Liver (tissue), 10 donors: ENCODE results near the gene NAT10. TPM values are rescaled to one million over a fixed set of nuclear protein-coding genes. Genes with fewer than 3 reads are reported as not detected.

Experiments
- DNase-seq: peaks from one replicate; pipeline ENCODE4 v3.0.0-alpha.2; 2017; ENCODE audit warnings: low spot score
- H3K27ac ChIP-seq, 2 donors: one replicate each; pipeline ENCODE4 v1.7.0; 2013; ENCODE audit warnings: inconsistent platforms in 2 of 2, low read length in 2 of 2, control low read depth in 1 of 2, low read depth in 1 of 2, mild to moderate bottlenecking in 1 of 2
- H3K27me3 ChIP-seq, 4 donors: one replicate each; pipeline versions ENCODE4 v1.6.1 to v1.7.0; 2013; ENCODE audit warnings: low read length in 3 of 4, inconsistent platforms in 1 of 4, mild to moderate bottlenecking in 1 of 4, moderate library complexity in 1 of 4; ENCODE audit not compliant: control insufficient read depth in 4 of 4, insufficient read depth in 4 of 4
- H3K36me3 ChIP-seq, 4 donors: one replicate each; pipeline versions ENCODE4 v1.6.1 to v1.7.0; 2013; ENCODE audit warnings: low read length in 3 of 4, mild to moderate bottlenecking in 3 of 4, low read depth in 1 of 4, moderate library complexity in 1 of 4; ENCODE audit not compliant: control insufficient read depth in 4 of 4, insufficient read depth in 3 of 4
- H3K4me1 ChIP-seq, 4 donors: one replicate each; pipeline versions ENCODE4 v1.6.1 to v1.7.0; 2013; ENCODE audit warnings: low read length in 3 of 4, mild to moderate bottlenecking in 3 of 4, moderate library complexity in 1 of 4; ENCODE audit not compliant: control insufficient read depth in 4 of 4, insufficient read depth in 4 of 4
- H3K4me3 ChIP-seq, 3 donors: one replicate each; pipeline versions ENCODE4 v1.6.1 to v1.7.0; 2013; ENCODE audit warnings: low read length in 3 of 3, control low read depth in 1 of 3, low read depth in 1 of 3, mild to moderate bottlenecking in 1 of 3
- H3K9ac ChIP-seq, 2 donors: one replicate each; pipeline ENCODE4 v1.7.0; 2013; ENCODE audit warnings: low read length in 2 of 2, mild to moderate bottlenecking in 2 of 2, moderate library complexity in 2 of 2, control low read depth in 1 of 2, low read depth in 1 of 2
- H3K9me3 ChIP-seq, 4 donors: one replicate each; pipeline versions ENCODE4 v1.6.1 to v1.7.0; 2013; ENCODE audit warnings: low read length in 3 of 4; ENCODE audit not compliant: control insufficient read depth in 4 of 4
- ATF3 ChIP-seq: IDR thresholded peaks from 2 replicates; pipeline ENCODE4 v1.6.1; 2016; ENCODE audit warnings: antibody characterized with exemption
- EGR1 ChIP-seq, 2 donors: IDR thresholded peaks; 2 replicates each; pipeline ENCODE4 v1.6.1; 2016 to 2018; ENCODE audit warnings: antibody characterized with exemption in 2 of 2, low read depth in 2 of 2
- FOXA1 ChIP-seq: IDR thresholded peaks from 2 replicates; pipeline ENCODE4 v1.6.1; 2016; ENCODE audit warnings: antibody characterized with exemption
- FOXA2 ChIP-seq: IDR thresholded peaks from 2 replicates; pipeline ENCODE4 v1.6.1; 2016; ENCODE audit warnings: antibody characterized with exemption
- GABPA ChIP-seq, 2 donors: IDR thresholded peaks in 1 of 2; conservative IDR thresholded peaks in 1 of 2; 2 replicates each; pipeline ENCODE4 v1.6.1; 2016; ENCODE audit warnings: antibody characterized with exemption in 2 of 2, mild to moderate bottlenecking in 1 of 2, moderate library complexity in 1 of 2
- HNF4A ChIP-seq, 2 donors: conservative IDR thresholded peaks; 2 replicates each; pipeline ENCODE4 v1.6.1; 2016; ENCODE audit warnings: antibody characterized with exemption in 2 of 2, mild to moderate bottlenecking in 2 of 2
- MAX ChIP-seq: IDR thresholded peaks from 2 replicates; pipeline ENCODE4 v1.6.1; 2016; ENCODE audit warnings: antibody characterized with exemption
- NR2F2 ChIP-seq: IDR thresholded peaks from 2 replicates; pipeline ENCODE4 v1.6.1; 2016; ENCODE audit warnings: antibody characterized with exemption
- RAD21 ChIP-seq, 2 donors: IDR thresholded peaks; 2 replicates each; pipeline ENCODE4 v1.6.1; 2016; ENCODE audit warnings: antibody characterized with exemption in 2 of 2, mild to moderate bottlenecking in 2 of 2
- RXRA ChIP-seq, 2 donors: IDR thresholded peaks; 2 replicates each; pipeline ENCODE4 v1.6.1; 2017 to 2018; ENCODE audit warnings: antibody characterized with exemption in 2 of 2, mild to moderate bottlenecking in 1 of 2
- SP1 ChIP-seq: IDR thresholded peaks from 2 replicates; pipeline ENCODE4 v1.6.1; 2018; ENCODE audit warnings: antibody characterized with exemption, mild to moderate bottlenecking
- YY1 ChIP-seq: IDR thresholded peaks from 2 replicates; pipeline ENCODE4 v1.6.1; 2016; ENCODE audit warnings: antibody characterized with exemption, mild to moderate bottlenecking
- ZBTB33 ChIP-seq: IDR thresholded peaks from 2 replicates; pipeline ENCODE4 v1.6.1; 2016; ENCODE audit warnings: antibody characterized with exemption
- WGBS: extraction: QIAGEN DNeasy Blood & Tissue Kit; methylation state at CpG from one replicate; pipeline ENCODE4 v1.1.7; 2013; 5-methylcytosine and 5-hydroxymethylcytosine counted together
- polyA plus RNA-seq, 2 donors: library from polyadenylated mRNA; stranded (reverse) in 1 of 2; unstranded in 1 of 2; fragments of 200-250 nt in 1 of 2; fragments of >200 nt in 1 of 2; fragmentation: Nextera tagmentation in 1 of 2; extraction: Ambion mirVana in 1 of 2; gene quantifications; one replicate each; pipeline versions ENCODE4 v1.2.1 to v1.2.3, GENCODE V29; 2013 to 2015
- small RNA-seq: library from RNA; depleted of rRNA; stranded (forward); fragments of <200 nt; gene quantifications from one replicate; pipeline ENCODE3, GENCODE V24; 2014
- total RNA-seq, 2 donors: library from RNA; depleted of rRNA; stranded (reverse); fragments of >200 nt; gene quantifications; one replicate each; pipeline ENCODE4 v1.2.3, GENCODE V29; 2014
- donor health status: healthy.
- donor health status: healthy.
- donor health status: healthy.
- donor health status: healthy.
- donor health status: healthy.

Gene NAT10
- total and polyA plus RNA-seq, 4 donors = 9.1 to 14.0 (median 13.5) TPM

GRCh38 chr11:34192481-34193401 lies 87.3 kb downstream of the NAT10 start:
- H3K4me1 ChIP-seq = peaks cover 0 to 3% (median 0%) of the 10 kb centered on the region in 4 donors
- no peak overlapping the region for H3K9ac ChIP-seq
- H3K27ac ChIP-seq = no peak overlapping the region
- H3K4me3 ChIP-seq = no peak overlapping the region
- no peaks in the 10 kb centered on the region for H3K9me3 ChIP-seq
- DNase-seq = no peak
- TF ChIP-seq RAD21 (IDR thresholded peaks at IDR 0.05) (no peak), YY1 (no peak), RXRA (IDR thresholded peaks at IDR 0.05) (no peak), NR2F2 (no peak), HNF4A (conservative IDR thresholded peaks at IDR 0.05) (no peak), GABPA (IDR thresholded peaks at IDR 0.05 in 1 of 2, conservative IDR thresholded peaks at IDR 0.05 in 1 of 2) (no peak), FOXA2 (no peak), ZBTB33 (no peak), ATF3 (no peak), MAX (no peak), EGR1 (IDR thresholded peaks at IDR 0.05; ENCODE audit: low read depth in 2 of 2) (no peak)
- peaks cover 0 to 6% (median 5%) of the 10 kb centered on the region in 4 donors for H3K36me3 ChIP-seq
- no peaks in the 10 kb centered on the region for H3K27me3 ChIP-seq
- 72% methylated on average over 14 of the region's 14 CpGs for WGBS

- TF ChIP-seq SP1 (no peak), FOXA1 (no peak)
- Histone ChIP-seq H3K9ac (no peak overlapping the region), H3K27ac (no peak overlapping the region), H3K9me3 (no peaks in the 10 kb centered on the region), H3K4me3 (no peak overlapping the region), H3K27me3 (no peaks in the 10 kb centered on the region), H3K36me3 (peaks cover 0 to 6% (median 5%) of the 10 kb centered on the region in 4 donors), H3K4me1 (no peaks in the 10 kb centered on the region)
- no peak for DNase-seq
- WGBS = 90% methylated on average over 13 of the region's 13 CpGs
These were observed 89.3 kb downstream of the NAT10 start for GRCh38 chr11:34194576-34195335.

Small RNAs within 50 kb of the gene (small RNA-seq; reads per million reads assigned to genes)
- gene RF00019 = not detected

Other genes with a start within 250 kb of the NAT10 start
- 10 to 100 TPM in 1 of 2 donors, 1 to 10 TPM in 1; 5.9 to 81.9 TPM for gene LMO2, start 213.6 kb upstream of the NAT10 start, total RNA-seq
- gene LMO2, start 213.6 kb upstream of the NAT10 start, polyA plus RNA-seq = 1 to 10 TPM; 1.5 to 6.1 TPM
- 100 to 1,000 TPM in 1 of 2 donors, 10 to 100 TPM in 1; 78.4 to 112 TPM for gene CAPRIN1, start 53.9 kb upstream of the NAT10 start, total RNA-seq
- gene CAPRIN1, start 53.9 kb upstream of the NAT10 start, polyA plus RNA-seq = 10 to 100 TPM; 19.5 to 34.6 TPM